ENCODE measurements around the gene AGFG2.

Gene AGFG2

GRCh38 chr7:100565133-100565571, 26.1 kb downstream of the AGFG2 start:
- H3K4me3 ChIP-seq (replicated peaks; ENCODE audit: low read depth, low read length), result no peak overlapping the region

GRCh38 chr7:100566018-100566531, 27.1 kb downstream of the AGFG2 start:
- TF ChIP-seq CTCF (IDR thresholded peaks at IDR 0.05; ENCODE audit: low read depth, low read length, missing control alignments), result no peak
- no peak overlapping the region for H3K4me3 ChIP-seq (replicated peaks; ENCODE audit: low read depth, low read length)
- no peak for DNase-seq (ENCODE audit: extremely low read depth, low read depth)

More at GRCh38 chr7:100565133-100565571, 26.1 kb downstream of the AGFG2 start:
- no peak for TF ChIP-seq CTCF (IDR thresholded peaks at IDR 0.05; ENCODE audit: low read depth, low read length, missing control alignments)
- no peak for DNase-seq (ENCODE audit: extremely low read depth, low read depth)

GRCh38 chr7:100567031-100567730, 28.2 kb downstream of the AGFG2 start:
- DNase-seq (ENCODE audit: extremely low read depth, low read depth), result no peak
- TF ChIP-seq CTCF (IDR thresholded peaks at IDR 0.05; ENCODE audit: low read depth, low read length, missing control alignments), result no peak
- no peak overlapping the region for H3K4me3 ChIP-seq (replicated peaks; ENCODE audit: low read depth, low read length)

GRCh38 chr7:100567751-100568175, 28.8 kb downstream of the AGFG2 start:
- H3K4me3 ChIP-seq (replicated peaks; ENCODE audit: low read depth, low read length), result no peak overlapping the region
- DNase-seq (ENCODE audit: extremely low read depth, low read depth), result no peak
- no peak for TF ChIP-seq CTCF (IDR thresholded peaks at IDR 0.05; ENCODE audit: low read depth, low read length, missing control alignments)

- TF ChIP-seq CTCF (IDR thresholded peaks at IDR 0.05; ENCODE audit: low read depth, low read length, missing control alignments), result no peak
- no peak overlapping the region for H3K4me3 ChIP-seq (replicated peaks; ENCODE audit: low read depth, low read length)
- DNase-seq (ENCODE audit: extremely low read depth, low read depth), result no peak
These were observed 29.3 kb downstream of the AGFG2 start for GRCh38 chr7:100568176-100568895.

- H3K4me3 ChIP-seq (replicated peaks; ENCODE audit: low read depth, low read length), result no peak overlapping the region
- no peak for DNase-seq (ENCODE audit: extremely low read depth, low read depth)
- TF ChIP-seq CTCF (IDR thresholded peaks at IDR 0.05; ENCODE audit: low read depth, low read length, missing control alignments), result peak; percentile 32
These were observed 30.2 kb downstream of the AGFG2 start for GRCh38 chr7:100568896-100569844.
